HCT116 (cell line): ENCODE results near the gene GFPT2. TPM values are rescaled to one million over a fixed set of nuclear protein-coding genes. Genes with fewer than 3 reads are reported as not detected.

Experiments
- ATAC-seq: fragments of 200-7000 bp; cut with Tn5 transposase; 2 replicates; pipeline ENCODE4 v1.9.1; 2020; ENCODE audit warnings: mild to moderate bottlenecking, moderate library complexity
- BruUV-seq: library from RNA; stranded (reverse); fragments of 400-500 nt; replicated peaks from 2 replicates; lab custom pipeline; 2021; lab: Mats Ljungman, UMichigan
- CTCF ChIA-PET: fragments of 300-600 bp; sonication (Branson Sonifier 250); formaldehyde crosslinking; loops from one replicate; lab custom pipeline; 2021; ENCODE audit warnings: antibody characterized with exemption; lab: Charles Lee
- POLR2A ChIA-PET: fragments of 300-600, 350-600 bp; sonication (Branson Sonifier 250); formaldehyde crosslinking; loops from one replicate; lab custom pipeline; 2021; ENCODE audit warnings: antibody characterized with exemption; lab: Charles Lee
- RAD21 ChIA-PET, 2 experiments: fragments of 300-600 bp; sonication (Branson Sonifier 250); formaldehyde crosslinking; loops; one replicate each; lab custom pipeline; 2023; ENCODE audit warnings: low total read pairs in 2 of 2; ENCODE audit not compliant: uncharacterized antibody in 2 of 2, unreplicated experiment in 2 of 2, low non-redundant PET in 1 of 2; lab: Charles Lee
- DNase-seq: peaks from one replicate; pipeline ENCODE4 v3.0.0-alpha.2; 2010; ENCODE audit warnings: low read depth, low spot score
- H2AFZ ChIP-seq: fragments of 200-600 bp; shearing (Covaris generic), sonication (generic); 2 replicates; pipeline ENCODE4 v1.6.1; 2017; ENCODE audit warnings: low read depth, mixed run types, mixed read lengths, antibody characterized with exemption, low read length; ENCODE audit not compliant: poor library complexity, severe bottlenecking
- H3K27ac ChIP-seq: 2 replicates; pipeline ENCODE4 v1.5.1; 2012; ENCODE audit warnings: low read depth, low read length
- H3K27me3 ChIP-seq: fragments of 200-600 bp; sonication (generic); 2 replicates; pipeline ENCODE4 v1.6.1; 2016; ENCODE audit warnings: mixed run types, low read length, mixed read lengths; ENCODE audit not compliant: insufficient read depth
- H3K36me3 ChIP-seq, 2 experiments: fragments of 200-500 bp in 1 of 2; fragments of 200-600 bp in 1 of 2; sonication (Bioruptor generic) in 1 of 2; sonication (generic) in 1 of 2; 2 replicates each; pipeline versions ENCODE4 v1.5.1 to v1.6.1; 2014 to 2016; ENCODE audit warnings: low read length in 2 of 2, inconsistent platforms in 1 of 2, mixed read lengths in 1 of 2, mixed run types in 1 of 2; ENCODE audit not compliant: insufficient read depth in 2 of 2, control insufficient read depth in 1 of 2
- H3K4me1 ChIP-seq, 2 experiments: fragments of 200-600 bp in 1 of 2; sonication (generic) in 1 of 2; 2 replicates each; pipeline versions ENCODE4 v1.5.1 to v1.6.1; 2012 to 2017; ENCODE audit warnings: low read length in 2 of 2, inconsistent platforms in 1 of 2, mild to moderate bottlenecking in 1 of 2, mixed read lengths in 1 of 2, mixed run types in 1 of 2, moderate library complexity in 1 of 2; ENCODE audit not compliant: insufficient read depth in 2 of 2, control insufficient read depth in 1 of 2
- H3K4me2 ChIP-seq: fragments of 200-600 bp; sonication (generic); 2 replicates; pipeline ENCODE4 v1.6.1; 2017; ENCODE audit warnings: mixed run types, low read length, mixed read lengths
- H3K4me3 ChIP-seq, 2 experiments: fragments of 200-600 bp in 1 of 2; sonication (generic) in 1 of 2; replicated peaks in 1 of 2; 2 replicates each; pipeline ENCODE4 v1.5.1; 2011 to 2016; ENCODE audit warnings: low read length in 2 of 2, control low read depth in 1 of 2, low read depth in 1 of 2, mild to moderate bottlenecking in 1 of 2, mixed read lengths in 1 of 2, mixed run types in 1 of 2
- H3K79me2 ChIP-seq: fragments of 200-600 bp; sonication (generic); 2 replicates; pipeline ENCODE4 v1.6.1; 2017; ENCODE audit warnings: mild to moderate bottlenecking, mixed run types, low read length, moderate library complexity, mixed read lengths; ENCODE audit not compliant: insufficient read depth
- H3K9ac ChIP-seq: fragments of 200-600 bp; sonication (generic); 2 replicates; pipeline ENCODE4 v1.6.1; 2016; ENCODE audit warnings: low read length, mixed read lengths
- H3K9me2 ChIP-seq: fragments of 200-600 bp; sonication (generic), shearing (Covaris generic); 2 replicates; pipeline ENCODE4 v1.6.1; 2017; ENCODE audit warnings: mixed run types, mild to moderate bottlenecking, moderate library complexity; ENCODE audit not compliant: insufficient read depth
- H3K9me3 ChIP-seq, 2 experiments: fragments of 200-500 bp in 1 of 2; fragments of 200-600 bp in 1 of 2; sonication (Bioruptor generic) in 1 of 2; sonication (generic) in 1 of 2; 2 replicates each; pipeline ENCODE4 v1.6.1; 2014 to 2017; ENCODE audit warnings: low read length in 2 of 2, mixed read lengths in 2 of 2, inconsistent platforms in 1 of 2, low read depth in 1 of 2, mild to moderate bottlenecking in 1 of 2, mixed run types in 1 of 2, moderate library complexity in 1 of 2; ENCODE audit not compliant: control insufficient read depth in 1 of 2, insufficient read depth in 1 of 2
- H4K20me1 ChIP-seq: fragments of 200-600 bp; sonication (generic), shearing (Covaris generic); 2 replicates; pipeline ENCODE4 v1.6.1; 2017; ENCODE audit warnings: mixed run types, mild to moderate bottlenecking, moderate library complexity; ENCODE audit not compliant: insufficient read depth
- CBX3 ChIP-seq: IDR thresholded peaks from 2 replicates; pipeline ENCODE4 v1.6.1; 2012; ENCODE audit warnings: low read depth
- CEBPB ChIP-seq: IDR thresholded peaks from 2 replicates; pipeline ENCODE4 v1.6.1; 2012; ENCODE audit warnings: low read depth
- EGR1 ChIP-seq: IDR thresholded peaks from 2 replicates; pipeline ENCODE4 v1.6.1; 2012; ENCODE audit warnings: low read depth
- ELF1 ChIP-seq: IDR thresholded peaks from 2 replicates; pipeline ENCODE4 v1.6.1; 2012; ENCODE audit warnings: low read depth, borderline replicate concordance
- EZH2 ChIP-seq: fragments of 200-600 bp; sonication (generic); IDR thresholded peaks from 2 replicates; pipeline ENCODE4 v1.6.1; 2017; ENCODE audit warnings: antibody characterized with exemption, mixed run types
- EZH2phosphoT487 ChIP-seq: fragments of 200-600 bp; IDR thresholded peaks from 2 replicates; pipeline ENCODE4 v1.6.1; 2018; ENCODE audit warnings: antibody characterized with exemption, borderline replicate concordance
- FOSL1 ChIP-seq: IDR thresholded peaks from 2 replicates; pipeline ENCODE4 v1.6.1; 2012; ENCODE audit warnings: low read depth
- JUND ChIP-seq: IDR thresholded peaks from 2 replicates; pipeline ENCODE4 v1.6.1; 2012
- POLR2A ChIP-seq: IDR thresholded peaks from 2 replicates; pipeline ENCODE4 v1.7.0; 2011; ENCODE audit warnings: borderline replicate concordance; ENCODE audit not compliant: insufficient read depth, insufficient read length; ENCODE audit errors: extremely low read depth
- RAD21 ChIP-seq: IDR thresholded peaks from 2 replicates; pipeline ENCODE4 v1.6.1; 2012; ENCODE audit warnings: low read depth, mild to moderate bottlenecking
- SIN3A ChIP-seq: IDR thresholded peaks from 2 replicates; pipeline ENCODE4 v1.6.1; 2012; ENCODE audit warnings: low read depth
- SP1 ChIP-seq: IDR thresholded peaks from 2 replicates; pipeline ENCODE4 v1.6.1; 2012; ENCODE audit warnings: low read depth
- SRF ChIP-seq: IDR thresholded peaks from 2 replicates; pipeline ENCODE4 v1.6.1; 2012; ENCODE audit warnings: low read depth
- YY1 ChIP-seq: IDR thresholded peaks from 2 replicates; pipeline ENCODE4 v1.6.1; 2011; ENCODE audit warnings: low read length, low read depth, moderate library complexity, mild to moderate bottlenecking; ENCODE audit not compliant: insufficient replicate concordance; ENCODE audit errors: extremely low read depth
- intact Hi-C: fragments of 100-400 bp; cut with micrococcal nuclease; formaldehyde crosslinking; loops from 2 replicates; pipeline ENCODE4 v1.10.0; 2022
- total RNA-seq: library from RNA; stranded (reverse); gene quantifications from one replicate; pipeline ENCODE4 v1.2.1, GENCODE V29; 2021; ENCODE audit not compliant: unreplicated experiment
- TF ChIP-seq, protein P1 (sequence below), 3 experiments: fragments of 200-600 bp in 1 of 3; sonication (generic) in 1 of 3; IDR thresholded peaks in 2 of 3; conservative IDR thresholded peaks in 1 of 3; 2 replicates each; pipeline ENCODE4 v1.5.1; 2012 to 2017; ENCODE audit warnings: low read depth in 2 of 3, low read length in 2 of 3, antibody characterized with exemption in 1 of 3, borderline replicate concordance in 1 of 3, control low read depth in 1 of 3, mild to moderate bottlenecking in 1 of 3, mixed read lengths in 1 of 3, mixed run types in 1 of 3, moderate library complexity in 1 of 3; ENCODE audit not compliant: insufficient read depth in 1 of 3
- TF ChIP-seq, protein P2 (sequence below): IDR thresholded peaks from 2 replicates; pipeline ENCODE4 v1.6.1; 2012; ENCODE audit warnings: low read depth
- TF ChIP-seq, protein P3 (sequence below): IDR thresholded peaks from 2 replicates; pipeline ENCODE4 v1.6.1; 2012

Gene GFPT2
- total RNA-seq, 1 experiment from 2014 or later = 16.1 TPM

DNA sequence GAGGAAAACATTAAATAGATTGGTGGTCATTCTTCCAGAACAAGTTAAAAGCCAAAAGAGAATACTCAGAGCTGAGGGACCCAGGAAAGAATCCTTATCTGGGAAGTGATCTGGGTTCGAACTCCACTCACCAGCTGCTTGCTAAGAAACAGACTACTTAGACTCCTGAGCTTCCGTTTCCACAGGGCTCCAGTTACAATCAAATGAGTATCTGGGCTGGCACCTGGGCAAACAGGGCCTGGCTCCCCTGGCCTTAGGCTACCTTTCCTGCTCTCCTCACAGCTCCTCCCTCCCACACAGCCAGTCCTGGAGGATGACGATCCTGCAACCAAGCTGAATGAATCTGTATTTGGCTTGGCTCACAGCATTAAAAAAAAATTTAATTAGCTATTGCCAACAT, 63.7 kb downstream of the GFPT2 start:
- no TSS peak for BruUV-seq
- Histone ChIP-seq H3K79me2 (peaks cover 50% of the 10 kb centered on the region), H3K9me2 (no peaks in the 10 kb centered on the region), H3K27me3 (no peaks in the 10 kb centered on the region), H2AFZ (no peak overlapping the region), H3K27ac (no peak overlapping the region), H3K9ac (no peak overlapping the region), H4K20me1 (no peaks in the 10 kb centered on the region), H3K4me2 (no peak overlapping the region), H3K9me3 (no peaks in the 10 kb centered on the region), H3K4me3 (no peak overlapping the region), H3K36me3 (peaks cover 0 to 10% of the 10 kb centered on the region in 2 experiments; a peak in 1 of 4 replicates), H3K4me1 (peaks cover 10 to 22% of the 10 kb centered on the region in 2 experiments)
- POLR2A ChIA-PET = no interaction called here
- RAD21 ChIA-PET = no interaction called here
- TF ChIP-seq SIN3A (no peak), SRF (no peak), EZH2 (no peak), JUND (no peak)
- TF ChIP-seq, protein P1, sequence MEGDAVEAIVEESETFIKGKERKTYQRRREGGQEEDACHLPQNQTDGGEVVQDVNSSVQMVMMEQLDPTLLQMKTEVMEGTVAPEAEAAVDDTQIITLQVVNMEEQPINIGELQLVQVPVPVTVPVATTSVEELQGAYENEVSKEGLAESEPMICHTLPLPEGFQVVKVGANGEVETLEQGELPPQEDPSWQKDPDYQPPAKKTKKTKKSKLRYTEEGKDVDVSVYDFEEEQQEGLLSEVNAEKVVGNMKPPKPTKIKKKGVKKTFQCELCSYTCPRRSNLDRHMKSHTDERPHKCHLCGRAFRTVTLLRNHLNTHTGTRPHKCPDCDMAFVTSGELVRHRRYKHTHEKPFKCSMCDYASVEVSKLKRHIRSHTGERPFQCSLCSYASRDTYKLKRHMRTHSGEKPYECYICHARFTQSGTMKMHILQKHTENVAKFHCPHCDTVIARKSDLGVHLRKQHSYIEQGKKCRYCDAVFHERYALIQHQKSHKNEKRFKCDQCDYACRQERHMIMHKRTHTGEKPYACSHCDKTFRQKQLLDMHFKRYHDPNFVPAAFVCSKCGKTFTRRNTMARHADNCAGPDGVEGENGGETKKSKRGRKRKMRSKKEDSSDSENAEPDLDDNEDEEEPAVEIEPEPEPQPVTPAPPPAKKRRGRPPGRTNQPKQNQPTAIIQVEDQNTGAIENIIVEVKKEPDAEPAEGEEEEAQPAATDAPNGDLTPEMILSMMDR (IDR thresholded peaks at IDR 0.05 in 2 of 3, conservative IDR thresholded peaks at IDR 0.05 in 1 of 3; ENCODE audit: borderline replicate concordance in 1 of 3, insufficient read depth in 1 of 3, low read depth in 2 of 3, low read length in 2 of 3) = no peak
- intact Hi-C loops = no loop called here
- CTCF ChIA-PET = interaction anchor here (1.9 kb wide), 1 partner anchor 39 kb away, joined by 9 read pairs; no protein-coding TSS in a partner anchor
- DNase-seq (no peak), ATAC-seq (no peak)

DNA sequence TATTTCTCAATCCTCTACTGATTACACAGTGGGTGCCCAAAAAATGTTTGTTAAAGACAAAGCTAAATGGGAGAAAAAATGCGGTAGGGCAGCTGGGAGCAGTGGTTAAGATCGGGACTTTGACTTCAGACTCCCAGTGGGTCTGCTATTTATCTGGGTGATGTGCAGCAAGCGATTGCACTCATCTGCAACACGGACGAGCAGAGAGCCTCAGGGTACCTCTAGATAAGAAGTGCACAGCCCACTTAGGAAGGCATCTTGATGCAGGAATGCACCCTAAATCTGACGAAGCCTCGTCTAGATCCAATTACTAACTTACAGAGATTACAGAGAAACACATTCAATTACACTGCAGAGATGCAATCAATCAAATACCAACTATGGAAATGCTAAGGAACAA, 65.3 kb downstream of the GFPT2 start:
- Histone ChIP-seq H2AFZ (no peak overlapping the region), H3K9ac (no peak overlapping the region), H3K27me3 (no peaks in the 10 kb centered on the region), H3K9me3 (no peaks in the 10 kb centered on the region), H3K4me2 (no peak overlapping the region), H3K9me2 (no peaks in the 10 kb centered on the region), H3K4me1 (peaks cover 6 to 17% of the 10 kb centered on the region in 2 experiments; a peak in 2 of 4 replicates), H3K4me3 (no peak overlapping the region), H3K27ac (no peak overlapping the region), H3K79me2 (peaks cover 53% of the 10 kb centered on the region), H3K36me3 (peaks cover 0 to 13% of the 10 kb centered on the region in 2 experiments; a peak in 2 of 4 replicates), H4K20me1 (no peaks in the 10 kb centered on the region)
- no peak for ATAC-seq
- intact Hi-C loops = no loop called here
- RAD21 ChIA-PET = no interaction called here
- BruUV-seq = no TSS peak
- no peak for DNase-seq
- CTCF ChIA-PET = interaction anchor here (1.0 kb wide), 1 partner anchor 41 kb away, joined by 3 read pairs; no protein-coding TSS in a partner anchor
- POLR2A ChIA-PET = no interaction called here
- TF ChIP-seq SIN3A (no peak), RAD21 (no peak), CBX3 (no peak), EZH2phosphoT487 (no peak), POLR2A (no peak), SRF (no peak), SP1 (no peak), EGR1 (no peak), YY1 (no peak), FOSL1 (no peak), ELF1 (no peak), CEBPB (no peak)
- TF ChIP-seq, protein P2, sequence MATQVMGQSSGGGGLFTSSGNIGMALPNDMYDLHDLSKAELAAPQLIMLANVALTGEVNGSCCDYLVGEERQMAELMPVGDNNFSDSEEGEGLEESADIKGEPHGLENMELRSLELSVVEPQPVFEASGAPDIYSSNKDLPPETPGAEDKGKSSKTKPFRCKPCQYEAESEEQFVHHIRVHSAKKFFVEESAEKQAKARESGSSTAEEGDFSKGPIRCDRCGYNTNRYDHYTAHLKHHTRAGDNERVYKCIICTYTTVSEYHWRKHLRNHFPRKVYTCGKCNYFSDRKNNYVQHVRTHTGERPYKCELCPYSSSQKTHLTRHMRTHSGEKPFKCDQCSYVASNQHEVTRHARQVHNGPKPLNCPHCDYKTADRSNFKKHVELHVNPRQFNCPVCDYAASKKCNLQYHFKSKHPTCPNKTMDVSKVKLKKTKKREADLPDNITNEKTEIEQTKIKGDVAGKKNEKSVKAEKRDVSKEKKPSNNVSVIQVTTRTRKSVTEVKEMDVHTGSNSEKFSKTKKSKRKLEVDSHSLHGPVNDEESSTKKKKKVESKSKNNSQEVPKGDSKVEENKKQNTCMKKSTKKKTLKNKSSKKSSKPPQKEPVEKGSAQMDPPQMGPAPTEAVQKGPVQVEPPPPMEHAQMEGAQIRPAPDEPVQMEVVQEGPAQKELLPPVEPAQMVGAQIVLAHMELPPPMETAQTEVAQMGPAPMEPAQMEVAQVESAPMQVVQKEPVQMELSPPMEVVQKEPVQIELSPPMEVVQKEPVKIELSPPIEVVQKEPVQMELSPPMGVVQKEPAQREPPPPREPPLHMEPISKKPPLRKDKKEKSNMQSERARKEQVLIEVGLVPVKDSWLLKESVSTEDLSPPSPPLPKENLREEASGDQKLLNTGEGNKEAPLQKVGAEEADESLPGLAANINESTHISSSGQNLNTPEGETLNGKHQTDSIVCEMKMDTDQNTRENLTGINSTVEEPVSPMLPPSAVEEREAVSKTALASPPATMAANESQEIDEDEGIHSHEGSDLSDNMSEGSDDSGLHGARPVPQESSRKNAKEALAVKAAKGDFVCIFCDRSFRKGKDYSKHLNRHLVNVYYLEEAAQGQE = no peak
- TF ChIP-seq, protein P3, sequence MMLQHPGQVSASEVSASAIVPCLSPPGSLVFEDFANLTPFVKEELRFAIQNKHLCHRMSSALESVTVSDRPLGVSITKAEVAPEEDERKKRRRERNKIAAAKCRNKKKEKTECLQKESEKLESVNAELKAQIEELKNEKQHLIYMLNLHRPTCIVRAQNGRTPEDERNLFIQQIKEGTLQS = no peak
